A673 (cell line): Measurements from ENCODE around the gene UBE2D2. TPM values are rescaled to one million over a fixed set of nuclear protein-coding genes. Genes with fewer than 3 reads are reported as not detected.

Experiments used
- BruUV-seq: library from RNA; stranded (reverse); fragments of 400-500 nt; replicated peaks from 2 replicates; lab custom pipeline; 2021; lab: Mats Ljungman, UMichigan
- CTCF ChIA-PET: fragments of 300-600 bp; sonication (Branson Sonifier 250); formaldehyde crosslinking; loops from one replicate; lab custom pipeline; 2022; ENCODE audit warnings: antibody characterized with exemption; lab: Charles Lee
- POLR2A ChIA-PET: fragments of 300-600 bp; sonication (Branson Sonifier 250); formaldehyde crosslinking; loops from one replicate; lab custom pipeline; 2022; ENCODE audit warnings: antibody characterized with exemption; ENCODE audit not compliant: low non-redundant PET; lab: Charles Lee
- DNase-seq: peaks from one replicate; pipeline ENCODE4 v3.0.0-alpha.2; 2015; ENCODE audit warnings: low spot score
- H3K27ac ChIP-seq: fragments of 200-600 bp; sonication (generic); 2 replicates; pipeline ENCODE4 v1.5.1; 2016; ENCODE audit warnings: mixed run types, low read depth, mild to moderate bottlenecking, mixed read lengths, antibody characterized with exemption, low read length; ENCODE audit not compliant: poor library complexity, severe bottlenecking
- H3K27me3 ChIP-seq: fragments of 200-600 bp; sonication (generic); replicated peaks from 2 replicates; pipeline ENCODE4 v1.6.1; 2017; ENCODE audit warnings: mixed run types, low read depth, mild to moderate bottlenecking, mixed read lengths, antibody characterized with exemption, low read length; ENCODE audit not compliant: insufficient read depth, poor library complexity
- H3K36me3 ChIP-seq: fragments of 200-600 bp; sonication (generic); 2 replicates; pipeline ENCODE4 v1.6.1; 2016; ENCODE audit warnings: mixed run types, mild to moderate bottlenecking, mixed read lengths, antibody characterized with exemption, low read length; ENCODE audit not compliant: insufficient read depth, poor library complexity, severe bottlenecking
- H3K4me1 ChIP-seq: fragments of 200-600 bp; sonication (generic); 2 replicates; pipeline ENCODE4 v1.6.1; 2017; ENCODE audit warnings: mixed run types, mild to moderate bottlenecking, mixed read lengths, antibody characterized with exemption, low read length; ENCODE audit not compliant: insufficient read depth, poor library complexity, severe bottlenecking
- H3K4me3 ChIP-seq: fragments of 200-600 bp; sonication (generic); 2 replicates; pipeline ENCODE4 v1.5.1; 2016; ENCODE audit warnings: low read depth, mixed run types, mild to moderate bottlenecking, mixed read lengths, low read length; ENCODE audit not compliant: poor library complexity, severe bottlenecking
- H3K9me3 ChIP-seq: fragments of 200-600 bp; sonication (generic); 2 replicates; pipeline ENCODE4 v1.6.1; 2016; ENCODE audit warnings: mixed run types, low read depth, mild to moderate bottlenecking, mixed read lengths, antibody characterized with exemption, low read length; ENCODE audit not compliant: poor library complexity, severe bottlenecking
- CTCF ChIP-seq: fragments of 300-800, 200-600 bp; sonication (generic); conservative IDR thresholded peaks from 2 replicates; pipeline ENCODE4 v1.5.1; 2017; ENCODE audit warnings: low read depth, mild to moderate bottlenecking, antibody characterized with exemption, low read length, moderate library complexity, mixed read lengths
- EZH2 ChIP-seq: fragments of 200-600 bp; sonication (generic); IDR thresholded peaks from 2 replicates; pipeline ENCODE4 v1.6.1; 2017; ENCODE audit warnings: borderline replicate concordance, low read depth, mild to moderate bottlenecking, mixed read lengths, antibody characterized with exemption, low read length; ENCODE audit not compliant: poor library complexity, severe bottlenecking
- intact Hi-C: fragments of 100-400 bp; cut with micrococcal nuclease; formaldehyde crosslinking; loops from one replicate; pipeline ENCODE4 v1.10.0; 2022; ENCODE audit not compliant: unreplicated experiment
- total RNA-seq: library from RNA; stranded (reverse); gene quantifications from 2 replicates; pipeline ENCODE4 v1.2.3, GENCODE V29; 2021

UBE2D2 gene
- total RNA-seq, 1 experiment from 2014 or later, result 186 TPM

- intact Hi-C loops, result no loop called here
- Histone ChIP-seq H3K4me3 (peak overlapping the region; percentile 98), H3K27ac (peak overlapping the region; percentile 94), H3K4me1 (peaks cover 17% of the 10 kb centered on the region), H3K27me3 (no peaks in the 10 kb centered on the region), H3K9me3 (no peaks in the 10 kb centered on the region), H3K36me3 (peaks cover 11% of the 10 kb centered on the region)
- ChIA-PET POLR2A (interaction anchor here (0.6 kb wide), 1 partner anchor 74 kb away, joined by 3 read pairs; no protein-coding TSS in a partner anchor), CTCF (interaction anchor here (0.6 to 1.2 kb wide), 2 partner anchors 183 to 225 kb away, joined by 3 to 4 read pairs; no protein-coding TSS in a partner anchor)
- TF ChIP-seq CTCF, result no peak
- TF ChIP-seq EZH2, result no peak
- no TSS peak for BruUV-seq
- peak; percentile 49 for DNase-seq
Observed at GRCh38 chr5:139561655-139562451, 714 bp downstream of the UBE2D2 start.

- intact Hi-C loops, result no loop called here
- CTCF ChIA-PET, result no interaction called here
- peaks cover 17% of the 10 kb centered on the region for H3K4me1 ChIP-seq
- BruUV-seq, result no TSS peak
- no peaks in the 10 kb centered on the region for H3K9me3 ChIP-seq
- DNase-seq, result no peak
- POLR2A ChIA-PET, result no interaction called here
- peak overlapping the region; percentile 98 for H3K4me3 ChIP-seq
- peak overlapping the region; percentile 94 for H3K27ac ChIP-seq
- H3K27me3 ChIP-seq, result no peaks in the 10 kb centered on the region
- TF ChIP-seq CTCF, result no peak
- no peak for TF ChIP-seq EZH2
- peaks cover 14% of the 10 kb centered on the region for H3K36me3 ChIP-seq
Observed at GRCh38 chr5:139562847-139563246, 1.7 kb downstream of the UBE2D2 start.

- TF ChIP-seq EZH2 (no peak), CTCF (no peak)
- intact Hi-C loops, result no loop called here
- peaks cover 17% of the 10 kb centered on the region for H3K4me1 ChIP-seq
- H3K27ac ChIP-seq, result no peak overlapping the region
- CTCF ChIA-PET, result interaction anchor here (0.6 kb wide), 1 partner anchor 750 kb away, joined by 3 read pairs; no protein-coding TSS in a partner anchor
- POLR2A ChIA-PET, result no interaction called here
- no peaks in the 10 kb centered on the region for H3K9me3 ChIP-seq
- no peak for DNase-seq
- no peaks in the 10 kb centered on the region for H3K27me3 ChIP-seq
- peaks cover 14% of the 10 kb centered on the region for H3K36me3 ChIP-seq
- BruUV-seq, result no TSS peak
- no peak overlapping the region for H3K4me3 ChIP-seq
Observed at GRCh38 chr5:139565411-139566305, 4.5 kb downstream of the UBE2D2 start.
